NCI-H2227 (cell line): ENCODE measurements around the gene TRAP1.
"Not testable (repeated sequence)": the region's sequence is repeated elsewhere in the genome, so short reads cannot be mapped to it uniquely, and the experiment has no call there.

Source experiments
- DNase-seq: peaks from one replicate; lab custom pipeline; 2025; ENCODE audit not compliant: unreplicated experiment; lab: John Stamatoyannopoulos, UW

The TRAP1 gene

GRCh38 chr16:3714378-3714777 is 2.9 kb downstream of the TRAP1 start:
- not testable (repeated sequence) for DNase-seq

GRCh38 chr16:3713587-3714242 is 3.6 kb downstream of the TRAP1 start:
- no peak for DNase-seq

GRCh38 chr16:3712861-3713372 is 4.4 kb downstream of the TRAP1 start:
- DNase-seq, result no peak

GRCh38 chr16:3706253-3707012 is 10.9 kb downstream of the TRAP1 start:
- DNase-seq, result no peak

- DNase-seq, result no peak
Observed at GRCh38 chr16:3702082-3702481, 15.2 kb downstream of the TRAP1 start.

GRCh38 chr16:3701531-3701930 is 15.8 kb downstream of the TRAP1 start:
- DNase-seq, result no peak

- DNase-seq, result no peak
Observed at GRCh38 chr16:3698941-3699340, 18.4 kb downstream of the TRAP1 start.

- no peak for DNase-seq
Observed at GRCh38 chr16:3696425-3697218, 20.7 kb downstream of the TRAP1 start.

- no peak for DNase-seq
Observed at GRCh38 chr16:3695610-3696369, 21.5 kb downstream of the TRAP1 start.

GRCh38 chr16:3694051-3694450 is 23.3 kb downstream of the TRAP1 start:
- DNase-seq, result no peak

- no peak for DNase-seq
Observed at GRCh38 chr16:3691761-3692160, 25.6 kb downstream of the TRAP1 start.

- DNase-seq, result no peak
Observed at GRCh38 chr16:3690980-3691720, 26.2 kb downstream of the TRAP1 start.

- DNase-seq, result peak; percentile 87
Observed at GRCh38 chr16:3690470-3690928, 26.8 kb downstream of the TRAP1 start.

- DNase-seq, result no peak
Observed at GRCh38 chr16:3689731-3690130, 27.6 kb downstream of the TRAP1 start.

- DNase-seq, result no peak
Observed at GRCh38 chr16:3687792-3688191, 29.5 kb downstream of the TRAP1 start.

- DNase-seq, result no peak
Observed at GRCh38 chr16:3687021-3687420, 30.3 kb downstream of the TRAP1 start.

- DNase-seq, result no peak
Observed at GRCh38 chr16:3681206-3681605, 36.1 kb downstream of the TRAP1 start.

- DNase-seq, result no peak
Observed at GRCh38 chr16:3677994-3678393, 39.3 kb downstream of the TRAP1 start.

- no peak for DNase-seq
Observed at GRCh38 chr16:3675601-3676130, 41.7 kb downstream of the TRAP1 start.
